ENCODE data around the gene EPHA3. TPM values are rescaled to one million over a fixed set of nuclear protein-coding genes. Genes with fewer than 3 reads are reported as not detected.

EPHA3 gene
- total RNA-seq, 4 donors from 2014 or later = 5.6 to 63.0 (median 16.6) TPM

- Histone ChIP-seq H3K27ac (no peak overlapping the region), H3K4me3 (no peak overlapping the region), H3K4me1 (no peaks in the 10 kb centered on the region), H3K27me3 (no peaks in the 10 kb centered on the region), H3K9me3 (no peaks in the 10 kb centered on the region), H3K36me3 (no peaks in the 10 kb centered on the region)
- DNase-seq = no peak
- TF ChIP-seq CTCF (IDR thresholded peaks at IDR 0.05) (no peak), POLR2A (IDR thresholded peaks at IDR 0.05) (no peak)
- intact Hi-C loops (cut with DNase I; ENCODE audit: low total_unique reads) = no loop called here
Observed at GRCh38 chr3:89360156-89360555, 252.7 kb downstream of the EPHA3 start.

DNA sequence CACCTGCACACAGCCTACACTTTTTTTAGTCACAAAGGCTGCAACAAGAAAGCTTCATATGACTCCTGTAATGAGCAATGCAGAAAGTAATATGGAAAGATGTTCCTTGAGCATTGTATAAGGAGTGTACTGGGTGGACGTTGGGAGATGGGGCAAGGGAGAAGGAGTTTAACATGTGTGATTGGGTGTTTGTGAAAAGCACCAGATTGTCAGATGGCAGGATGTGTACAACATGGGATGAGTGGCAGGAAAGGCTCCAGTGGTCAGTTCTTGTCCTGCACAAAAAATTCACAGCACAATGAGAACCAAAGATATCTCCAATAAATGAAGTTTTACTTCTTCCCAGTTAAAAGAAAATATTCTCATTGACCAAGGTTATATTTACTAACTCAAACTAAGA lies 255.1 kb downstream of the EPHA3 start:
- no peak overlapping the region for H3K4me3 ChIP-seq
- no peak overlapping the region for H3K27ac ChIP-seq
- H3K36me3 ChIP-seq = no peaks in the 10 kb centered on the region
- no peaks in the 10 kb centered on the region for H3K27me3 ChIP-seq
- no peaks in the 10 kb centered on the region for H3K9me3 ChIP-seq
- no peak for DNase-seq
- TF ChIP-seq CTCF (IDR thresholded peaks at IDR 0.05) = no peak
- no peak for TF ChIP-seq POLR2A (IDR thresholded peaks at IDR 0.05)
- intact Hi-C loops (cut with DNase I; ENCODE audit: low total_unique reads) = no loop called here
- H3K4me1 ChIP-seq = no peaks in the 10 kb centered on the region

GRCh38 chr3:89363171-89363570 lies 255.8 kb downstream of the EPHA3 start:
- no peak for DNase-seq
- Histone ChIP-seq H3K27me3 (no peaks in the 10 kb centered on the region), H3K4me1 (no peaks in the 10 kb centered on the region), H3K9me3 (no peaks in the 10 kb centered on the region), H3K36me3 (no peaks in the 10 kb centered on the region), H3K4me3 (no peak overlapping the region), H3K27ac (no peak overlapping the region)
- TF ChIP-seq CTCF (IDR thresholded peaks at IDR 0.05) (no peak), POLR2A (IDR thresholded peaks at IDR 0.05) (no peak)
- intact Hi-C loops (cut with DNase I; ENCODE audit: low total_unique reads) = no loop called here

GRCh38 chr3:89364314-89364713 lies 256.9 kb downstream of the EPHA3 start:
- no peaks in the 10 kb centered on the region for H3K9me3 ChIP-seq
- H3K4me3 ChIP-seq = no peak overlapping the region
- H3K27ac ChIP-seq = no peak overlapping the region
- TF ChIP-seq POLR2A (IDR thresholded peaks at IDR 0.05) = no peak
- TF ChIP-seq CTCF (IDR thresholded peaks at IDR 0.05) = no peak
- no peaks in the 10 kb centered on the region for H3K27me3 ChIP-seq
- no peaks in the 10 kb centered on the region for H3K36me3 ChIP-seq
- no peaks in the 10 kb centered on the region for H3K4me1 ChIP-seq
- intact Hi-C loops (cut with DNase I; ENCODE audit: low total_unique reads) = no loop called here
- no peak for DNase-seq

- DNase-seq = no peak
- Histone ChIP-seq H3K36me3 (no peaks in the 10 kb centered on the region), H3K27me3 (no peaks in the 10 kb centered on the region), H3K9me3 (no peaks in the 10 kb centered on the region), H3K4me3 (no peak overlapping the region), H3K4me1 (no peaks in the 10 kb centered on the region), H3K27ac (no peak overlapping the region)
- intact Hi-C loops (cut with DNase I; ENCODE audit: low total_unique reads) = no loop called here
- TF ChIP-seq CTCF (IDR thresholded peaks at IDR 0.05) (no peak), POLR2A (IDR thresholded peaks at IDR 0.05) (no peak)
Observed at GRCh38 chr3:89367166-89367565, 259.7 kb downstream of the EPHA3 start.
